Fibroblast of lung (primary cell): ENCODE data around the gene ARSG.

Experiments
- CTCF ChIP-seq, 2 donors: IDR thresholded peaks in 1 of 2; conservative IDR thresholded peaks in 1 of 2; 1 replicate in 1 of 2; 2 replicates in 1 of 2; pipeline ENCODE4 v1.5.1; 2011 to 2012; ENCODE audit warnings: low read length in 2 of 2, control low read depth in 1 of 2, inconsistent platforms in 1 of 2, low read depth in 1 of 2, mild to moderate bottlenecking in 1 of 2
- EZH2 ChIP-seq: IDR thresholded peaks from 2 replicates; pipeline ENCODE4 v1.5.1; 2012; ENCODE audit warnings: low read length, control low read depth, mild to moderate bottlenecking; ENCODE audit errors: missing control alignments

GRCh38 chr17:68403122-68403521 lies 111.8 kb downstream of the ARSG start:
- TF ChIP-seq CTCF (conservative IDR thresholded peaks at IDR 0.05 in 1 of 2, IDR thresholded peaks at IDR 0.05 in 1 of 2; ENCODE audit: low read depth in 1 of 2, low read length in 2 of 2) (no peak), EZH2 (no peak)
